HG02678 (cell line): ENCODE data around the gene MNAT1.
A peak's percentile ranks its signal among the peaks of the same experiment; 100 is the strongest.
"Not testable (repeated sequence)": the region's sequence is repeated elsewhere in the genome, so short reads cannot be mapped to it uniquely, and the experiment has no call there.

Source experiments
- ATAC-seq: cut with Tn5 transposase; IDR thresholded peaks from one replicate; pipeline ENCODE4 v1.9.1; 2021; ENCODE audit warnings: mild to moderate bottlenecking, moderate library complexity; ENCODE audit not compliant: unreplicated experiment

The MNAT1 gene

DNA sequence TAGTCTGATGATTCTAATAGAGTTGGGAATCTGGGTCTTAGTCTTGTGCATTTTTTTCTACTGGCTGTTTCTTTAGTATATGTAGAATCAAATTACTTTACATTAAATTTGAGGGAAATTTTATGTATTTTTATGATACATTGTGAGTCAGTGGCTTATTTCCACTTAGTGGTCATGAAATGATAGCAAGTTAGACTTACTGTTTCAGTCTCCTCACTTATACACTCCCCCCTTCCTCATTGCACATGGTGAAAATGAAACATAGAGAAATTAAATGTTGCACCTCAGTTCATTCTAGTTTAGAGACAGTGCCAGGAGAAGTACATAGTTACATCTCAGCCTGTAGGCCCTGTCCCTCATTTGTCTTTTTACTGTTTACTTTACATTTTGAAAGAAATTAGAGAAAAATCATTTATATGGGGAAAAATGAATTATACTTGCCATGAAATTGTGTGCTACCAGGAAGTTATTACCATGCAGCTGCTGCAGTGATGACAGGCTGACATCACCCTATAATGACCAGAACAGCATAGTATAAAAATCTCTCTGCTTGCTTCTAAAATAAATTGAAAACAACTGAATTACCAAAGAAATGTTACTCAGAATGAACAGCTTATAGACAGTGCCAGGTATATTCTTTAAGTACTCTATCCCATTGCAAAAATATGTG is 133.1 kb downstream of the MNAT1 start:
- ATAC-seq: no peak

DNA sequence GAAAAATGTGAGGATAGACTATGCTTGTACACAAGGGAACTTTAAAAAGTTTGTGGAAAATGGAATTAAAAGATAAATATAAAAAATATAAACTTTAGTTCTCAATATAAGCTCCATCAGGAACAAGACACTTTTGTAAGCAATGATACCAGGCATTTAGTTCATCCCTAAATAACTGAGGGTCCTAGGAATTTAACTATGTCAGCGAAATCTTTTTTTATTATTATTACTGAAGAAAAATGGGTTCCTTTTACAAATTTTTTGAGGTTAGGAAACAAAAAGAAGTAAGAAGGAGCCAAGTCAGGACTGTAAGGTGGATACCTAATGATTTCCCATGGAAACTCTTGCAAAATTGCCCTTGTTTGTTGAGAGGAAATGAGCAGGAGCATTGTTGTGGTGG is 143.6 kb downstream of the MNAT1 start:
- ATAC-seq: no peak

DNA sequence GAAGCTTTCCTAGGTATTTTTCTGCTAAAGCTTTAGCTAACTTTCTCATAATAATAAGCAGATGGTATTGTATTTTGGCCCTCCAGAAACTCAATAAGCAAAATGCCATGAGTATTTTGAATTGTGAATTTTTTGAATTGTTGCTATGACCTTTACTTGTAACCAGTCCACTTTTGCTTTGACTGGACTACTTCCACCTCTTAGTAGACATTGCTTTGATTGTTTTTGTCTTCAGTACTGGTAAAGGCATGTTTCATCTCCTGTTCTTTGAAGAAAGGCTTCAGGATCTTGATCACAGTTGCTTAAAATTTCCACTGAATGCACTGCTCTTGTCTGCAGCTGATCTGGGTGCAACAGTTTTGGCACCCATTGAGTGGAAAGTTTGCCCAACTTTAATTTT is 144.0 kb downstream of the MNAT1 start:
- ATAC-seq: no peak

DNA sequence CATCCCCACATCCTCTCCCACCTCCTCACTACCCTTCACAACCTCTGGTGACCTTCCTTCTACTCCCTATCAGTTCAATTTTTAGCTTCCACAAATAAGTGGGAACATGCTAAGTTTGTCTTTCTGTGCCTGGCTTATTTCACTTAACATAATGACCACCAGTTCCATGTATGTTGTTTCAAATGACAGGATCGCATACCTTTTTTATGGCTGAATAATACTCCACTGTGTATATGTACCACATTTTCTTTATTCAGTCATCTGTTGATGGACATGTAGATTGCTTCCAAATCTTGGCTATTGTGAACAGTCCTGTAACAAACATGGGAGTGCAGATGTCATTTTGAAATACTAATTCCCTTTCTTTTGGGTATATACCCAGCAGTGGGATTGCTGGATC is 147.7 kb downstream of the MNAT1 start:
- ATAC-seq: no peak

DNA sequence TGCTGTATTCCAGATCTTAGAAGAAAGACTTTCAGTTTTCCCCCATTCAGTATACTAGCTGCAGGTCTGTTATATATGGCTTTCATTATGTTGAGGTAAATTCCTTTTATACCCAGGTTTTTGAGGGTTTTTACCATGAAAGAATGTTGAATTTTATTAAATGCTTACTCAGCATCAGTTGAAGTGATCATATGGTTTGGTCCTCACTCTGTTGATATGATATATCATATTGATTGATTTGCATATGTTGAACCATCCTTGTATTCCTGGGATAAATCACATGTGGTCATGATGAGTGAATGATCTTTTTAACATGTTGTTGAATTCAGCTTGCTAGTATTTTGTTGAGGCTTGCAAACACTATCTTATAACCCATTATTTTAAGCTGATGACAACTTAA is 149.6 kb downstream of the MNAT1 start:
- no peak for ATAC-seq

GRCh38 chr14:60890636-60891035 is 156.1 kb downstream of the MNAT1 start:
- ATAC-seq: not testable (repeated sequence)

- ATAC-seq: no peak
Measured at GRCh38 chr14:60893911-60894310, 159.3 kb downstream of the MNAT1 start.

- no peak for ATAC-seq
Measured at GRCh38 chr14:60904381-60904780, 169.8 kb downstream of the MNAT1 start.

DNA sequence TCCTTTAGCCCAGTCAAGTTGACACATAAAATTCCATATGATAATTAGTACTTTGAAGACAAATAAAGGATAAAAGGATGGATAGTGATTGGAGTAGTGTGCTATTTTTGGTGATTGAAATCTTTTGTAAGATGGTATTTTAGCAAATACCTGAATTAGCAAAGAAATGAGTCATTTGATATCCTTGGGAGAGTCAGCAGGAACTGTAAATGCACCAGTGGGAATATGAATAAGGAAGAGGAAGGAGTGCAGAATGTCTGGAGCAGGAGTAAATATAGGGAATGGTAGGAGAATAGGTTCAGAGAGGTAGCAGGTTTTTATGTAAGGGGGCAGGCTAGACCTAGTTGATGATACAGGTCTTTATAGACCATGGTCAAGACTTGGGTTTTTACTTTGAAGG is 171.4 kb downstream of the MNAT1 start:
- no peak for ATAC-seq

DNA sequence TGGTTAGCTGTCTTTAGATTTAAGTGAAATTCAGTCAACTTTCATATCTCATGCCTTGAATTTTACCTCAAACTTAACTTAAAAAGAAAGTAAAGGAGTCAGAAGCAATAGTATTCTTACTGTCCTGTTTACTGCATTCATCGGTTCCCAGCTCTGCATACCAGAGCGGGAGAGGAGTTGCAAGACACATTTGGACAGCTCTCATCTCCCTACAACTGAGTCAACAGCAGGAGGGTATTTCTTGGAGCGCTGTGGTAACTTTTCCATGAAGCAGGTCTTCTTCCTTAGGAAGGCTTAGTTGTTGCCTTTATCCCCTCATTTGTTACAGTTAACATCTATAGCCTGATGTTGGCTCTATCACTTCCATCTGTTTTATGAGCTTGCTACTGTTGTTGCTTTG is 181.2 kb downstream of the MNAT1 start:
- ATAC-seq: no peak

- ATAC-seq: no peak
Measured at GRCh38 chr14:60922050-60922449, 187.5 kb downstream of the MNAT1 start.

- ATAC-seq: no peak
Measured at GRCh38 chr14:60925286-60925685, 190.7 kb downstream of the MNAT1 start.

DNA sequence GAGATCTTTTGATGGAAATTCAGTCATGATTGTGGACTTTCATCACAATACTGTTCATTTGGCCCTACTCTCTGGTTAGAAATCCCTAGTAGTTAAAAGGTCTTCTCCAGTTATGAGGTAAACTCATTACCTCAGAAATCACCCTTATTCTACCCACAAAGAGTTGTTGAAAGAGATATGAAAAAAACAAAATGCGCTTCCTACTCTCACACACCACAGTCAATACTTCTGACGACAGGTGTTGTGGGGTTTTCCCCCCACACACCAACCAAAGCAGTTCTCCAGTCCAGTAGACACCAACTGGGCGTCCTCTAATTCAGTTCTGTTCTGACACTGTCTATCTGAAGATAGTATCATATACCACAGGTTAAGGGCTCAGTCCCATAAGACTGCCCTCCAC is 191.4 kb downstream of the MNAT1 start:
- peak; percentile 98 for ATAC-seq

- ATAC-seq: no peak
Measured at GRCh38 chr14:60931218-60931617, 196.7 kb downstream of the MNAT1 start.

DNA sequence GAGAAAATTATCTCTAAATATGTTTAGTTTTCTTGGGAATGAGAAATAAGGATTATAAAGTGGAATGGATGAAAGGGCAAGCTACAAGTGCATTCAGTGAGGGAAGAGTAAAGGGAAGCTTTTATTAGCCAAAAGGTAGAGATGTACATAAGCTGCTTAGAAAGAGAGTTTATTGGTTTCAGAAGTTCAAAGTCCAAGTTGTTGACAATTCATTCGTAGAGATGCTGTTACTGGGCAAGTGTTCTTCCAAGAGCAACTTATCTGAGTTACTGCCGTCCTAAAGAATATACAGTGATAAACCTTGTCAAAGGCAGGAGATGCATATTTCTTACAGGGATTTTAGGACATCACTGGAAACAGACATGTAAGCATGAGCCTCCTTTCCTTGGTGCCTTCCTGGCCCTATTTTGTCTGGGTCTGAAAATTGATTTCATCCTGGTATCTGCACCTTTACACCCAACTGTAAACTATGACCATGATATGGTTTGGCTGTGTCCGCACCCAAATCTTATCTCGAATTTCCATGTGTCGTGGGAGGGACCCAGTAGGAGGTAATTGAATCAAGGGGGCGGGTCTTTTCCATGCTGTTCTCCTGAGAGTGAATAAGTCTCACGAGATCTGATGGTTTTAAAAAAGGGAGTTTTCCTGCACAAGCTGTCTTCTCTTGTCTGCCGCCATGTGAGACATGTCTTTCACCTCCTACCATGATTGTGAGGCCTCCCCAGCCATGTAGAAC is 199.5 kb downstream of the MNAT1 start:
- ATAC-seq: no peak

- ATAC-seq: no peak
Measured at GRCh38 chr14:60935319-60935718, 200.8 kb downstream of the MNAT1 start.

DNA sequence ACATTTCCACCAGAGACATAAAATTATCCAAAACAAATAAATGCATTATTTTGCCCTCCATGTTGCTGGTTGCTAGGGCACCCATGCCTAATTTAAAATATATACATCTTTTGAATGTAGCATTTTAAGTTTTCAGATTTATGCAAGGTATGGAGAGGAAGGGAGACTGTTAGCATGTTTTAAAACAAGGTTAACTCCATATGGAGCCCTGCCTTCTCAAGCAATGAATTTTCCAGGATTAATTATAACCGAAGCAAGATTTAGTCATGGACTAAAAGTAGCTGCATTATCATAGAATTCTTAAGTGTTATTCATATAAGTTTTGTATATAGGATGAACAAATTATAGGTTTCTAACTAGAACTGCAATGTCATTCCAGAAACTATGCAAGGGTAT is 209.1 kb downstream of the MNAT1 start:
- no peak for ATAC-seq

DNA sequence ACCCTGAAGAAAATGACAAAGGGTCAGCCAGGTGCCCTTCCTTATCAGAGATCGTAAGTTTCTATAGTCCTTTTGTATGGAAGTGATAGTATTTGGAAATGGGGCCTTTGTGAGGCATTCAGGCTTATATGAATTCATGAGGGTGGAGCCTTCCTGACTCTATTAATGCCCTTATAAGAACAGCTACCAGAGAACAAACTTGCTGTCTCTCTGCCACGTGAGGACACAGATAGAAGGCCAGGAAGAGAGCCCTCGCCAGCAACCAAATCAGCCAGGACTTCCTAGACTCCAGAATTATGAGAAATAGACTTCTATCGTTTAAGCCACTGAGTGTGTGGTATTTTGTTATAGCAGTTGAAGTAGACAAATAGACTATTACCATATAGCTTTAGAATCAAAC is 209.6 kb downstream of the MNAT1 start:
- no peak for ATAC-seq

- no peak for ATAC-seq
Measured at GRCh38 chr14:60945984-60946383, 211.4 kb downstream of the MNAT1 start.

DNA sequence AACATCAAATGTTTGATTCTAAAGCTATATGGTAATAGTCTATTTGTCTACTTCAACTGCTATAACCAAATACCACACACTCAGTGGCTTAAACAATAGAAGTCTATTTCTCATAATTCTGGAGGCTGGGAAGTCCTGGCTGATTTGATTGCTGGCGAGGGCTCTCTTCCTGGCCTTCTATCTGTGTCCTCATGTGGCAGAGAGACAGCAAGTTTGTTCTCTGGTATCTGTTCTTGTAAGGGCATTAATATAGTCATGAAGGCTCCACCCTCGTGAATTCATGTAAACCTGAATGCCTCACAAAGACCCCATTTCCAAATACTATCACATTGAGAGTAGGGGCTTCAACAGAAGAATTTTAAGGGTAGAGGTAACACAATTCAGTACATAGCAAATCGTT is 212.2 kb downstream of the MNAT1 start:
- ATAC-seq: no peak

- no peak for ATAC-seq
Measured at GRCh38 chr14:60951776-60952435, 217.3 kb downstream of the MNAT1 start.

GRCh38 chr14:60956202-60956601 is 221.6 kb downstream of the MNAT1 start:
- ATAC-seq: no peak
